ENCODE data around the gene CADPS. TPM values are rescaled to one million over a fixed set of nuclear protein-coding genes. Genes with fewer than 3 reads are reported as not detected.

The CADPS gene
- total and polyA plus RNA-seq, 2 donors: 2.3 to 4.4 TPM

DNA sequence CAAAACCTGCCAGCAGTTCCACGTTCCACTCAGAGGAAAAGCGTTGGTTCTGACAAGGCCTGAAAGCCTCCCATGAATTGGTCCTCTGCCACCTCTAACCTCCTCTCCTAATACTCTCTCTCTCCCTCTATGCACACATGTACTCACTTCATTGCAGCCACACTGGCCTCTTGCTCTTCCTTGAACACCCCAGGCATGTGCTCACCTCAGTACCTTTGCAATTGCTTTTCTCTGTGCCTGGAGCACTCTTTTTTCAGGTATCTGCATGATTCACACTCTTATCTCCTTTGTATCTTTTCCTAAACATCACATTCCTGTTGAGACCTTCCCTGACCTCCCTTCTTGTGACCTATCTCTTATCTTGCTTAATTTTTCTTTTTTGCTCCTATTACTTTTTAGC, 323.7 kb downstream of the CADPS start:
- no peaks in the 10 kb centered on the region for H3K9me3 ChIP-seq (ENCODE audit: control insufficient read depth in 2 of 2, insufficient read depth in 1 of 2, low read length in 1 of 2)
- WGBS: 95% methylated on average over 2 of the region's 2 CpGs
- DNase-seq (ENCODE audit: low read depth in 6 of 9, low spot score in 9 of 9): no peak
- no peaks in the 10 kb centered on the region for H3K27me3 ChIP-seq (ENCODE audit: control insufficient read depth in 2 of 2, insufficient read depth in 1 of 2, low read length in 1 of 2)
- no peaks in the 10 kb centered on the region for H3K4me1 ChIP-seq (ENCODE audit: control insufficient read depth in 2 of 2, insufficient read depth in 2 of 2, low read length in 2 of 2)
- no peak overlapping the region for H3K4me3 ChIP-seq (ENCODE audit: low read length in 2 of 2)
- H3K27ac ChIP-seq (ENCODE audit: low read depth in 1 of 2, low read length in 1 of 2): no peak overlapping the region
- no peaks in the 10 kb centered on the region for H3K36me3 ChIP-seq (ENCODE audit: control insufficient read depth in 2 of 2, insufficient read depth in 2 of 2, low read length in 1 of 2)

DNA sequence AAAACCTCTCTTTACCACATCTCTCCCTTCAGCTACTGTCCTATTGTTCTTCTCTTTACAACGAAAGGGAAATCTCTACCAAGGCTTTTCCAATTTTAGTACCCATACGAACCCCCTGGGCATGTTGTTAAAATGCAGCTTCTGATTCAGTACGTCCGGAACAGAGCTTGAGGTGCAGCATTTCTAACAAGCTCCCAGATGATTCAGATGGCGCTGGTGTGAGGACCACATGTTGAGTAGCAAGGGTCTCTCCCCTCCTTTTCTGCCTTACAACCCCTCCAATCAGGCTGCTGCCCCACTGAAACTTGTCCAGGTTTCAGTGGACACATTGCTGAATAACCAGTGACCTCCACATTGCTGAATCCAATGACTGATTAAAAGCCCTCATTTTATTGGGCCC, 324.8 kb downstream of the CADPS start:
- no peaks in the 10 kb centered on the region for H3K27me3 ChIP-seq (ENCODE audit: control insufficient read depth in 2 of 2, insufficient read depth in 1 of 2, low read length in 1 of 2)
- no peaks in the 10 kb centered on the region for H3K36me3 ChIP-seq (ENCODE audit: control insufficient read depth in 2 of 2, insufficient read depth in 2 of 2, low read length in 1 of 2)
- 84% methylated on average over 5 of the region's 5 CpGs for WGBS
- no peak overlapping the region for H3K4me3 ChIP-seq (ENCODE audit: low read length in 2 of 2)
- no peak for DNase-seq (ENCODE audit: low read depth in 6 of 9, low spot score in 9 of 9)
- no peaks in the 10 kb centered on the region for H3K4me1 ChIP-seq (ENCODE audit: control insufficient read depth in 2 of 2, insufficient read depth in 2 of 2, low read length in 2 of 2)
- H3K9me3 ChIP-seq (ENCODE audit: control insufficient read depth in 2 of 2, insufficient read depth in 1 of 2, low read length in 1 of 2): no peaks in the 10 kb centered on the region
- no peak overlapping the region for H3K27ac ChIP-seq (ENCODE audit: low read depth in 1 of 2, low read length in 1 of 2)

DNA sequence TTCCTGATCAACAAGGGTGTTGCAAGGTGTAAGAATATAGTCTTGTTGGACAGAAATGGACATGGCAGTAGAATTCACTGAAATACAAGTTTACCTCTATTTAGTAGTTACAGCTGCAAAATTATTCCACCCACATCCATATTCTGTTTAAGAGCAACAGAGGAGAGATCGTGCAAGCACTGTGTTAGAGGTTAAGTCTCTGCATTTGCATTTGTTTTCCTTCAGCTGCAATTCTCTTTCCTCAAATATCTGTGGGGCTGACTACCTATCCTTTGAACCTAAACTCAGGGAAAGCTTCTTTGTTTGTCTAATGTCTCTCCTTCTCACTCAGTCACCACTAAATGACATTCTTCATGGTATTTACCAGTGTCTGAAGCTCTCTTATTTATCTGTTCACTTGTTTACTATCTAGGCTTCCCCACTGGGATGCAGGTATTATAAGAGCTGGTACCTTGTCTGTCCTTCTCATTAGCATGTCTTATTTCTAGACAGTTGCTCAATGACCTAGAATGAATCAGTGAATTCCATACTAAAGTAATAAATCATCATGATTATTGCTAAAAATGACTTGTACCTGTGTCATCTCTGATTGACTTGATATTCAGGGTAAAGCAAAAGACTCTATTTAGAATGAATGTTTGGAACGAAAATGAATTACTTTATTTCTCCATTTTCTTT, 326.5 kb downstream of the CADPS start:
- Histone ChIP-seq H3K27ac (ENCODE audit: low read depth in 1 of 2, low read length in 1 of 2) (no peak overlapping the region), H3K4me3 (ENCODE audit: low read length in 2 of 2) (no peak overlapping the region), H3K4me1 (ENCODE audit: control insufficient read depth in 2 of 2, insufficient read depth in 2 of 2, low read length in 2 of 2) (no peaks in the 10 kb centered on the region), H3K36me3 (ENCODE audit: control insufficient read depth in 2 of 2, insufficient read depth in 2 of 2, low read length in 1 of 2) (no peaks in the 10 kb centered on the region), H3K9me3 (ENCODE audit: control insufficient read depth in 2 of 2, insufficient read depth in 1 of 2, low read length in 1 of 2) (no peaks in the 10 kb centered on the region), H3K27me3 (ENCODE audit: control insufficient read depth in 2 of 2, insufficient read depth in 1 of 2, low read length in 1 of 2) (no peaks in the 10 kb centered on the region)
- DNase-seq (ENCODE audit: low read depth in 6 of 9, low spot score in 9 of 9): no peak
- 70% methylated on average over 2 of the region's 2 CpGs for WGBS

DNA sequence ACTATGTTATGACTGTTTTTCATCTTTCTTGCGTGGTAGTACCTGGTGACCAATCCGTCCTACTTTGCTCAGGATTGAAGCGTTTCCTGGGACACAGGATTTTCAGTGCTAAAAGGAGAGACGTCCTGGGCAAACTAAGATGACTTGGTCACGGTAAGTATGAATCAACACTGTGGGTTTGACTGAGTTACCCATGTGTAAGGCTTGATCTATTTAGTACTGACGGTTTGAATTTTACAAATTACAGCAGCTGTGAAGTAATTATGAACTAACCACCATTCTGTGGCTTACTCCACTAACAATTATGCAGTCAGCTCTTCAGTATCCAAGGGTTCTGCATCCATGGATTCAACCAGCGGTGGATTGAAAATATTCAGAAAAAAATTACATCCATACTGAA, 328.9 kb downstream of the CADPS start:
- H3K9me3 ChIP-seq (ENCODE audit: control insufficient read depth in 2 of 2, insufficient read depth in 1 of 2, low read length in 1 of 2): no peaks in the 10 kb centered on the region
- H3K36me3 ChIP-seq (ENCODE audit: control insufficient read depth in 2 of 2, insufficient read depth in 2 of 2, low read length in 1 of 2): no peaks in the 10 kb centered on the region
- H3K27me3 ChIP-seq (ENCODE audit: control insufficient read depth in 2 of 2, insufficient read depth in 1 of 2, low read length in 1 of 2): no peaks in the 10 kb centered on the region
- no peak for DNase-seq (ENCODE audit: low read depth in 6 of 9, low spot score in 9 of 9)
- no peak overlapping the region for H3K27ac ChIP-seq (ENCODE audit: low read depth in 1 of 2, low read length in 1 of 2)
- no peaks in the 10 kb centered on the region for H3K4me1 ChIP-seq (ENCODE audit: control insufficient read depth in 2 of 2, insufficient read depth in 2 of 2, low read length in 2 of 2)
- 89% methylated on average over 7 of the region's 7 CpGs for WGBS
- no peak overlapping the region for H3K4me3 ChIP-seq (ENCODE audit: low read length in 2 of 2)

DNA sequence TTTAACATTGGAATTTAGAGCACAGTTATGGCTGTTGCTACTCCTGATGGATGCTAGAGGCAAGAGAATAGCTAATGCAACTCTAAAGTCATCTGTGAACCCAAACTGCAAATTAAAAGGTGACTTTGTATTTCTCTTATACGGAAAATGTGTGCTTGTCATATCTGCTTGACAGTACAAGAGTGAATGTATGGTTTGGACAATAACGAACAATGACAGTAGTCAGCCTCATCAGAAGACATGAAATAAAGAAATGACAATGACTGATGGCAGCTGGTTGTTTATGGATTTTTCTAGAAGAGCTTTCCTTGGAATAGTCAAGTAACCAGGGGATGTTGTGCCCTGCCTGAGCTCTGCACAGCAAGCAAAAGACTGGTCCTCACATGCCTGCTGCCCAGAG, 333.0 kb downstream of the CADPS start:
- 94% methylated on average over 2 of the region's 2 CpGs for WGBS

DNA sequence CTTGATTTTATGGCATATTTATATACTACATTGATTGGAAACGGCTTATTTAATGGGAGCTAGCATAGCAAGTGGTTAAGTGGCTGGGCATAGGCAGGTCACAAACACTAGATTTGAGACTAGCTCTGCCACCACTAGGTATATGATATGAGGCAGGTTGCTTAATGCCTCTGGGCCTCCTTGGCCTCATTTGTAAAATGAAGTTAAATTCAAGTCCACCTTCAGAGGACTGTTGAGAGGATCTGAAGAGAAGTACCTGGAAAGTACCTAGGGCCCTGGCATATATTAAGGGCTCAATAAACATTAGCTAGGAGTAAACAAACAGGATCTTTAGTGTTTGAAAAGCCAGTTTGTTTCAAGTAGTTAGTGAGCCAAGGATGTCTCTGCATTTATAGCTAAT, 335.5 kb downstream of the CADPS start:
- Histone ChIP-seq H3K4me1 (ENCODE audit: control insufficient read depth in 2 of 2, insufficient read depth in 2 of 2, low read length in 2 of 2) (no peaks in the 10 kb centered on the region), H3K36me3 (ENCODE audit: control insufficient read depth in 2 of 2, insufficient read depth in 2 of 2, low read length in 1 of 2) (no peaks in the 10 kb centered on the region), H3K4me3 (ENCODE audit: low read length in 2 of 2) (no peak overlapping the region), H3K9me3 (ENCODE audit: control insufficient read depth in 2 of 2, insufficient read depth in 1 of 2, low read length in 1 of 2) (no peaks in the 10 kb centered on the region), H3K27ac (ENCODE audit: low read depth in 1 of 2, low read length in 1 of 2) (no peak overlapping the region), H3K27me3 (ENCODE audit: control insufficient read depth in 2 of 2, insufficient read depth in 1 of 2, low read length in 1 of 2) (no peaks in the 10 kb centered on the region)
- no peak for DNase-seq (ENCODE audit: low read depth in 6 of 9, low spot score in 9 of 9)
- WGBS: 86% methylated on average over 1 of the region's 1 CpG

More for the DNA sequence above, 333.0 kb downstream of the CADPS start:
- no peak overlapping the region for H3K4me3 ChIP-seq (ENCODE audit: low read length in 2 of 2)
- DNase-seq (ENCODE audit: low read depth in 6 of 9, low spot score in 9 of 9): no peak
- no peaks in the 10 kb centered on the region for H3K36me3 ChIP-seq (ENCODE audit: control insufficient read depth in 2 of 2, insufficient read depth in 2 of 2, low read length in 1 of 2)
- no peaks in the 10 kb centered on the region for H3K4me1 ChIP-seq (ENCODE audit: control insufficient read depth in 2 of 2, insufficient read depth in 2 of 2, low read length in 2 of 2)
- H3K27ac ChIP-seq (ENCODE audit: low read depth in 1 of 2, low read length in 1 of 2): no peak overlapping the region
- no peaks in the 10 kb centered on the region for H3K27me3 ChIP-seq (ENCODE audit: control insufficient read depth in 2 of 2, insufficient read depth in 1 of 2, low read length in 1 of 2)
- no peaks in the 10 kb centered on the region for H3K9me3 ChIP-seq (ENCODE audit: control insufficient read depth in 2 of 2, insufficient read depth in 1 of 2, low read length in 1 of 2)

DNA sequence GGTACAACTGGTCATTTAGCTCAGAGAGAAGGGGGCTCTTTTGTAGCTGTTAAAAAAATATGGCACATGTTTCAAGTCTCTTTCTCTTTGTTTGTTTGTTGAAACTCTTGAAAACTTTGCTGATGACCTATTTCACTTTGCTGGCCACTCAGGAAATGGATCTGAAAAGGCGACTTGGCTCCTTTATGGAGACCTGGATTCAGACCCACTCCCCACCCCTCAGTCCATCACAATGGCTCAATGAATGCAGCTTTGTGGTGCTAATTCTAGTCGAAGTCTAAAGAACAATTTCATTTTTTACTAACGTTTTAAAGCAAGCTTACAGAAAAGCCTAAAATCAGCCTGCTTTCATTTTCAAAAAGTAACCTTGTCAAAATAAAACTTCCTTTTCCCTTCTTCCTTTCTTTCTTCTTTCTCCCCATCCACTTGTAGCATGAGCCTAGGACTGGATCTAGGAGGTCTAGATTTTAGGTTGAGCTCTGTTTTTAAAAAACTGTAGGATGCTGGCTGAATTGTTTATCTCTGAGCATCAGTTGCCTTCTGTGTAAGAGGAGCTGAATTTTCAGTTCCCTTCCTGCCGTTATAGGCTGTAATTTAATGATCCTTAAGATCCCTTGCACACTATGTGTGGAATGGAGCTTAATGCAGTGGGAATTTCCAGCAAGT, 336.4 kb downstream of the CADPS start:
- 28% methylated on average over 4 of the region's 4 CpGs for WGBS
- Histone ChIP-seq H3K9me3 (ENCODE audit: control insufficient read depth in 2 of 2, insufficient read depth in 1 of 2, low read length in 1 of 2) (no peaks in the 10 kb centered on the region), H3K36me3 (ENCODE audit: control insufficient read depth in 2 of 2, insufficient read depth in 2 of 2, low read length in 1 of 2) (no peaks in the 10 kb centered on the region), H3K4me1 (ENCODE audit: control insufficient read depth in 2 of 2, insufficient read depth in 2 of 2, low read length in 2 of 2) (no peaks in the 10 kb centered on the region), H3K27me3 (ENCODE audit: control insufficient read depth in 2 of 2, insufficient read depth in 1 of 2, low read length in 1 of 2) (no peaks in the 10 kb centered on the region), H3K27ac (ENCODE audit: low read depth in 1 of 2, low read length in 1 of 2) (no peak overlapping the region), H3K4me3 (ENCODE audit: low read length in 2 of 2) (no peak overlapping the region)
- DNase-seq (ENCODE audit: low read depth in 6 of 9, low spot score in 9 of 9): no peak

DNA sequence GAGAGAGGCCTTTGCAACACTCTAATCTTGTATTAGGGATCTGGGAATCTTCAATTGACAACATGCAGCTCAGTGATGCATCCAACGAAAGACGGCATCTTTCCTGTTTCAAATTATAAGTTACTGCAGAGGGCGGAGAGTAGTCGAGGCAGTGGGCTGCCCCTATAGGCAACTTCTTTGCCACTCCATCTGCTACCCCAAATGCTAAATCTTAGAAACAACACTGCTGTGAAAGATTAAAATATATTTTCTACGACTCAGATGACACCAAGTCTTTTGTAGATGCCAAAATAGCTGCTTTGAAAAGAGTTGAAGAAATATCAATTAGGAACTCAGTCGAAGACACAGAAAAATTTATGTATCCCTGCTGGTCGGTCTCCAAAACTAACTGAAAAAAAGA, 340.9 kb downstream of the CADPS start:
- no peak for DNase-seq (ENCODE audit: low read depth in 6 of 9, low spot score in 9 of 9)
- H3K27me3 ChIP-seq (ENCODE audit: control insufficient read depth in 2 of 2, insufficient read depth in 1 of 2, low read length in 1 of 2): no peaks in the 10 kb centered on the region
- H3K4me3 ChIP-seq (ENCODE audit: low read length in 2 of 2): no peak overlapping the region
- WGBS: 95% methylated on average over 7 of the region's 7 CpGs
- H3K4me1 ChIP-seq (ENCODE audit: control insufficient read depth in 2 of 2, insufficient read depth in 2 of 2, low read length in 2 of 2): no peaks in the 10 kb centered on the region
- H3K27ac ChIP-seq (ENCODE audit: low read depth in 1 of 2, low read length in 1 of 2): no peak overlapping the region
- no peaks in the 10 kb centered on the region for H3K36me3 ChIP-seq (ENCODE audit: control insufficient read depth in 2 of 2, insufficient read depth in 2 of 2, low read length in 1 of 2)
- H3K9me3 ChIP-seq (ENCODE audit: control insufficient read depth in 2 of 2, insufficient read depth in 1 of 2, low read length in 1 of 2): no peaks in the 10 kb centered on the region

DNA sequence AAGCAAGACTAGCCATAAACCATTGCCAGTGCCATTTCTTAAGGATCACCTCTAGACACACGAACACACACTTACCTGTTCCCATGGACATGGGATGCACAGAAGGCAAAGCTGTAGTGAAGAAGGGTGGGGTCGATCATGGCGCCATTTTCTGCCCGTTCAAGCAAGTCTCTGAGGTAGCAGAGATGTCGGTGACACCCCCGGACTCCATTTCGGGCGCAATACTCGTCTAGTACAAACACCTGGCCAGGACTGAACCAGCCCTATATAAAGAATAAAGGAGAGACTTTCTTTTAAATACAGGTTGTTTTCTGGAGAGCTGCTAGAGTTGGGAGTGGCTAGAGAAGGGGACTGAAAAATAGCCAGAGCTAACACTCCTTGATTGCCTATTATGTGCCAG, 342.4 kb downstream of the CADPS start:
- Histone ChIP-seq H3K9me3 (ENCODE audit: control insufficient read depth in 2 of 2, insufficient read depth in 1 of 2, low read length in 1 of 2) (no peaks in the 10 kb centered on the region), H3K36me3 (ENCODE audit: control insufficient read depth in 2 of 2, insufficient read depth in 2 of 2, low read length in 1 of 2) (no peaks in the 10 kb centered on the region), H3K27ac (ENCODE audit: low read depth in 1 of 2, low read length in 1 of 2) (no peak overlapping the region), H3K27me3 (ENCODE audit: control insufficient read depth in 2 of 2, insufficient read depth in 1 of 2, low read length in 1 of 2) (no peaks in the 10 kb centered on the region), H3K4me3 (ENCODE audit: low read length in 2 of 2) (no peak overlapping the region), H3K4me1 (ENCODE audit: control insufficient read depth in 2 of 2, insufficient read depth in 2 of 2, low read length in 2 of 2) (no peaks in the 10 kb centered on the region)
- no peak for DNase-seq (ENCODE audit: low read depth in 6 of 9, low spot score in 9 of 9)
- WGBS: 94% methylated on average over 9 of the region's 9 CpGs
